GM12874 (cell line): ENCODE results near the gene PPDPF.

Experiments
- CTCF ChIP-seq: IDR thresholded peaks from 2 replicates; pipeline ENCODE4 v1.5.1; 2011; ENCODE audit warnings: low read depth, mild to moderate bottlenecking, control low read depth, low read length, moderate library complexity; ENCODE audit not compliant: insufficient read depth

The PPDPF gene

GRCh38 chr20:63484236-63484635, 36.3 kb upstream of the PPDPF start:
- no peak for TF ChIP-seq CTCF

- no peak for TF ChIP-seq CTCF
Measured at GRCh38 chr20:63484651-63485403, 35.7 kb upstream of the PPDPF start.

GRCh38 chr20:63486300-63486855, 34.2 kb upstream of the PPDPF start:
- TF ChIP-seq CTCF, result no peak

- TF ChIP-seq CTCF, result no peak
Measured at GRCh38 chr20:63487116-63487764, 33.3 kb upstream of the PPDPF start.

- TF ChIP-seq CTCF, result no peak
Measured at GRCh38 chr20:63487781-63488241, 32.8 kb upstream of the PPDPF start.

- no peak for TF ChIP-seq CTCF
Measured at GRCh38 chr20:63488315-63489251, 32.0 kb upstream of the PPDPF start.
